GM10248 (cell line): ENCODE results near the gene S1PR5.

Experiments used
- CTCF ChIA-PET: fragments of 300-600 bp; sonication (Branson Sonifier 250); formaldehyde crosslinking; extraction: SDS; loops from one replicate; lab custom pipeline; 2021; ENCODE audit warnings: antibody characterized with exemption; lab: Yijun Ruan, JAX
- POLR2A ChIA-PET: fragments of 350-650 bp; sonication (Branson Sonifier 250); formaldehyde crosslinking; extraction: SDS; loops from one replicate; lab custom pipeline; 2020; ENCODE audit warnings: antibody characterized with exemption; lab: Yijun Ruan, JAX
- DNase-seq: peaks from one replicate; pipeline ENCODE4 v3.0.0; 2012; ENCODE audit errors: extremely low spot score
- CTCF ChIP-seq: IDR thresholded peaks from 2 replicates; pipeline ENCODE4 v1.5.1; 2012; ENCODE audit warnings: mild to moderate bottlenecking, low read depth; ENCODE audit errors: extremely low read depth, missing control alignments, control extremely low read depth

S1PR5 gene

GRCh38 chr19:10464456-10464855 is 52.8 kb downstream of the S1PR5 start:
- ChIA-PET POLR2A (interaction anchor here (0.6 kb wide), 1 partner anchor 363 kb away, joined by 5 read pairs; no protein-coding TSS in a partner anchor), CTCF (interaction anchor here (1.3 to 1.6 kb wide), 2 partner anchors 19 to 48 kb away, joined by 3 read pairs; no protein-coding TSS in a partner anchor)
- TF ChIP-seq CTCF = no peak

More at GRCh38 chr19:10464456-10464855, 52.8 kb downstream of the S1PR5 start:
- no peak for DNase-seq
